Measurements from ENCODE around the gene DOK3. TPM values are rescaled to one million over a fixed set of nuclear protein-coding genes. Genes with fewer than 3 reads are reported as not detected.
A peak's percentile ranks its signal among the peaks of the same experiment; 100 is the strongest.

Gene DOK3
- polyA plus RNA-seq, 3 donors = 62.8 to 196 (median 98.3) TPM

GRCh38 chr5:177499842-177500241 is 9.8 kb downstream of the DOK3 start:
- Histone ChIP-seq H2AFZ (ENCODE audit: insufficient read depth, low read depth, low read length, poor library complexity, severe bottlenecking) (no peak overlapping the region), H3K4me1 (ENCODE audit: control insufficient read depth in 1 of 2, insufficient read depth in 2 of 2, low read length in 2 of 2) (peaks cover 75 to 78% of the 10 kb centered on the region in 2 donors), H3K4me3 (replicated peaks in 1 of 3; ENCODE audit: low read depth in 2 of 3, low read length in 3 of 3) (no peak overlapping the region), H4K20me1 (ENCODE audit: insufficient read depth, low read length) (peaks cover 57% of the 10 kb centered on the region), H3K4me2 (replicated peaks; ENCODE audit: extremely low read depth, low read length, poor library complexity, severe bottlenecking) (no peak overlapping the region), H3K9ac (ENCODE audit: insufficient read depth, low read length, poor library complexity, severe bottlenecking) (no peak overlapping the region), H3K27ac (ENCODE audit: low read depth in 1 of 2, low read length in 2 of 2) (no peak overlapping the region), H3K36me3 (replicated peaks in 1 of 2; ENCODE audit: control insufficient read depth in 1 of 2, insufficient read depth in 2 of 2, low read length in 2 of 2) (peaks cover 24 to 25% of the 10 kb centered on the region in 2 donors), H3K27me3 (ENCODE audit: control insufficient read depth in 2 of 2, insufficient read depth in 2 of 2, low read length in 2 of 2) (peaks cover 0 to 17% of the 10 kb centered on the region in 2 donors), H3K79me2 (ENCODE audit: insufficient read depth, low read length) (peaks cover 27% of the 10 kb centered on the region), H3K9me3 (replicated peaks in 1 of 2; ENCODE audit: control insufficient read depth in 1 of 2, insufficient read depth in 1 of 2, low read length in 2 of 2) (no peaks in the 10 kb centered on the region)
- Mint-ChIP-seq H3K4me3 (peak overlapping the region in 1 of 2 donors; percentile 63), H3K36me3 (peaks cover 22 to 33% of the 10 kb centered on the region in 2 donors), H3K4me1 (peaks cover 70% of the 10 kb centered on the region), H3K27me3 (ENCODE audit: low read depth in 3 of 3) (peaks cover 19 to 30% (median 21%) of the 10 kb centered on the region in 3 donors), H3K9me3 (peaks cover 0 to 3% (median 0%) of the 10 kb centered on the region in 7 donors), H3K27ac (peak overlapping the region in 2 of 7 donors; percentile 55 to 58)
- 86% methylated on average over 6 of the region's 6 CpGs for WGBS (ENCODE audit: insufficient coverage)
- TF ChIP-seq CTCF (IDR thresholded peaks at IDR 0.05) = no peak
- intact Hi-C loops (cut with micrococcal nuclease) = loop anchor here (5.0 to 10.0 kb wide), 6 partner anchors 43 to 188 kb away; partner anchors contain the start of genes MXD3 (in 2 of the 2) and PFN3 (in 1 of the 2)
- no peak for DNase-seq

- Mint-ChIP-seq H3K36me3 (peaks cover 14 to 19% of the 10 kb centered on the region in 2 donors), H3K27me3 (ENCODE audit: low read depth in 3 of 3) (peaks cover 19 to 30% (median 21%) of the 10 kb centered on the region in 3 donors), H3K9me3 (peaks cover 0 to 3% (median 0%) of the 10 kb centered on the region in 7 donors), H3K4me3 (peak overlapping the region; percentile 78 to 88), H3K4me1 (peaks cover 72% of the 10 kb centered on the region), H3K27ac (peak overlapping the region; percentile 82 to 95 (median 90))
- Histone ChIP-seq H3K9ac (ENCODE audit: insufficient read depth, low read length, poor library complexity, severe bottlenecking) (peak overlapping the region; percentile 84), H3K4me2 (replicated peaks; ENCODE audit: extremely low read depth, low read length, poor library complexity, severe bottlenecking) (peak overlapping the region; percentile 94), H3K36me3 (replicated peaks in 1 of 2; ENCODE audit: control insufficient read depth in 1 of 2, insufficient read depth in 2 of 2, low read length in 2 of 2) (peaks cover 8% of the 10 kb centered on the region in 2 donors), H3K4me1 (ENCODE audit: control insufficient read depth in 1 of 2, insufficient read depth in 2 of 2, low read length in 2 of 2) (peaks cover 75 to 78% of the 10 kb centered on the region in 2 donors), H4K20me1 (ENCODE audit: insufficient read depth, low read length) (peaks cover 40% of the 10 kb centered on the region), H3K4me3 (replicated peaks in 1 of 3; ENCODE audit: low read depth in 2 of 3, low read length in 3 of 3) (peak overlapping the region; percentile 5 to 84 (median 13)), H2AFZ (ENCODE audit: insufficient read depth, low read depth, low read length, poor library complexity, severe bottlenecking) (no peak overlapping the region), H3K27me3 (ENCODE audit: control insufficient read depth in 2 of 2, insufficient read depth in 2 of 2, low read length in 2 of 2) (peaks cover 0 to 17% of the 10 kb centered on the region in 2 donors), H3K27ac (ENCODE audit: low read depth in 1 of 2, low read length in 2 of 2) (peak overlapping the region; percentile 37 to 87), H3K79me2 (ENCODE audit: insufficient read depth, low read length) (peaks cover 28% of the 10 kb centered on the region), H3K9me3 (replicated peaks in 1 of 2; ENCODE audit: control insufficient read depth in 1 of 2, insufficient read depth in 1 of 2, low read length in 2 of 2) (no peaks in the 10 kb centered on the region)
- no peak for DNase-seq
- no peak for TF ChIP-seq CTCF (IDR thresholded peaks at IDR 0.05)
- intact Hi-C loops (cut with micrococcal nuclease) = loop anchor here (5.0 to 10.0 kb wide), 4 partner anchors 41 to 186 kb away; partner anchors contain the start of genes MXD3 (in 1 of the 2) and PFN3 (in 1 of the 2)
- WGBS (ENCODE audit: insufficient coverage) = 21% methylated on average over 36 of the region's 48 CpGs
Measured at GRCh38 chr5:177498013-177498787, 11.4 kb downstream of the DOK3 start.

All from CD14-positive monocyte (primary cell).